ENCODE measurements around the gene CTPS1.

The CTPS1 gene

GRCh38 chr1:41003640-41004220 is 24.2 kb downstream of the CTPS1 start:
- FAIRE-seq: no peak

- FAIRE-seq: no peak
These were observed 26.4 kb downstream of the CTPS1 start for GRCh38 chr1:41005876-41006275.

- no peak for FAIRE-seq
These were observed 27.7 kb downstream of the CTPS1 start for GRCh38 chr1:41006942-41007865.

- FAIRE-seq: no peak
These were observed 30.0 kb downstream of the CTPS1 start for GRCh38 chr1:41009466-41009865.

GRCh38 chr1:41010345-41010744 is 30.8 kb downstream of the CTPS1 start:
- no peak for FAIRE-seq

GRCh38 chr1:41013024-41013423 is 33.5 kb downstream of the CTPS1 start:
- no peak for FAIRE-seq

- FAIRE-seq: no peak
These were observed 34.3 kb downstream of the CTPS1 start for GRCh38 chr1:41013796-41014195.

GRCh38 chr1:41014871-41015270 is 35.4 kb downstream of the CTPS1 start:
- FAIRE-seq: no peak

GRCh38 chr1:41015281-41015896 is 35.9 kb downstream of the CTPS1 start:
- no peak for FAIRE-seq

- no peak for FAIRE-seq
These were observed 36.5 kb downstream of the CTPS1 start for GRCh38 chr1:41015897-41016470.

- no peak for FAIRE-seq
These were observed 37.9 kb downstream of the CTPS1 start for GRCh38 chr1:41017141-41018017.

GRCh38 chr1:41018018-41018410 is 38.5 kb downstream of the CTPS1 start:
- FAIRE-seq: no peak

- FAIRE-seq: no peak
These were observed 39.9 kb downstream of the CTPS1 start for GRCh38 chr1:41019353-41019745.

GRCh38 chr1:41020109-41020576 is 40.6 kb downstream of the CTPS1 start:
- FAIRE-seq: no peak

- FAIRE-seq: no peak
These were observed 41.2 kb downstream of the CTPS1 start for GRCh38 chr1:41020654-41021053.

- FAIRE-seq: no peak
These were observed 42.2 kb downstream of the CTPS1 start, which contains the start of gene SLFNL1 for GRCh38 chr1:41021526-41022308. TSS of gene SLFNL1 (minus strand) at chr1:41021725. CDS start at chr1:41020660, 1,065 bp downstream.

GRCh38 chr1:41022424-41022823 is 42.9 kb downstream of the CTPS1 start:
- FAIRE-seq: no peak

GRCh38 chr1:41023279-41023990 is 43.9 kb downstream of the CTPS1 start:
- FAIRE-seq: no peak

- FAIRE-seq: no peak
These were observed 45.5 kb downstream of the CTPS1 start for GRCh38 chr1:41024953-41025352.

- no peak for FAIRE-seq
These were observed 46.7 kb downstream of the CTPS1 start for GRCh38 chr1:41025979-41026819.

Measured in islet of Langerhans (tissue), 1 donor.